GM12892 (cell line): Measurements from ENCODE around the gene MTCL1.

Experiments used
- POLR2A ChIP-seq: IDR thresholded peaks from 2 replicates; pipeline ENCODE4 v1.6.1; 2011; ENCODE audit warnings: low read depth, low read length, control low read depth
- POLR2AphosphoS5 ChIP-seq: IDR thresholded peaks from 2 replicates; pipeline ENCODE4 v1.6.1; 2011; ENCODE audit warnings: low read depth, low read length, control low read depth
- TAF1 ChIP-seq: IDR thresholded peaks from 2 replicates; pipeline ENCODE4 v1.6.1; 2011; ENCODE audit warnings: low read depth, mild to moderate bottlenecking, control low read depth, low read length, borderline replicate concordance

DNA sequence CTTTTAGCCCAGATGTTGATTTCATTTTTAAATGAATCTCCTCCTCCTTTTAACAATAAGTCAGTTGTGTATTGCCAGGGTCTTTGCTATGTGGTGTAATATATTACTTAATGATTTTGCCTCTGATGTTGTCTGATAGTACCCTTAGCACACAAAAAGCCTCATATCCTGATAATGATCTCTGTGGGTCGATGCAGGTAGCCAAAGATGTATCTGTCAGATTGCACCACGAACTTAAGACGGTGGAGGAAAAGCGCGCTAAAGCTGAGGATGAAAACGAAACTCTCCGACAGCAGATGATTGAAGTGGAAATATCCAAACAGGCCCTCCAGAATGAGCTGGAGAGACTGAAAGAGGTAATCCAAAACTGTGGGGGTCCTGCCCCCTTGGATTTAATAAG, 14.8 kb downstream of the MTCL1 start:
- TF ChIP-seq POLR2A: no peak
- no peak for TF ChIP-seq TAF1
- TF ChIP-seq POLR2AphosphoS5: no peak
